Parathyroid adenoma (tissue), 2 donors: Measurements from ENCODE around the gene MLX.

Experiments
- H2AFZ ChIP-seq: fragments of 300-600 bp; sonication (generic); one replicate; pipeline ENCODE4 v1.7.0; 2017; ENCODE audit warnings: antibody characterized with exemption, mild to moderate bottlenecking
- H3K27ac ChIP-seq: fragments of 300-600 bp; sonication (generic); one replicate; pipeline ENCODE4 v1.7.0; 2017
- H3K27me3 ChIP-seq: fragments of 300-600 bp; sonication (generic); one replicate; pipeline ENCODE4 v1.7.0; 2017; ENCODE audit warnings: low read length; ENCODE audit not compliant: control insufficient read depth, insufficient read depth
- H3K36me3 ChIP-seq: fragments of 300-600 bp; sonication (generic); one replicate; pipeline ENCODE4 v1.7.0; 2017; ENCODE audit warnings: low read length; ENCODE audit not compliant: control insufficient read depth, insufficient read depth
- H3K4me1 ChIP-seq: fragments of 300-600 bp; sonication (generic); one replicate; pipeline ENCODE4 v1.7.0; 2017; ENCODE audit warnings: control low read depth
- H3K4me2 ChIP-seq: fragments of 300-600 bp; sonication (generic); one replicate; pipeline ENCODE4 v1.7.0; 2017; ENCODE audit warnings: low read length
- H3K4me3 ChIP-seq: fragments of 300-600 bp; sonication (generic); one replicate; pipeline ENCODE4 v1.7.0; 2017; ENCODE audit warnings: low read depth, low read length
- H3K79me2 ChIP-seq: fragments of 300-600 bp; sonication (generic); one replicate; pipeline ENCODE4 v1.7.0; 2017; ENCODE audit warnings: control low read depth
- H3K9ac ChIP-seq: fragments of 300-600 bp; sonication (generic); one replicate; pipeline ENCODE4 v1.7.0; 2017; ENCODE audit warnings: mild to moderate bottlenecking
- H3K9me3 ChIP-seq: fragments of 300-600 bp; sonication (generic); one replicate; pipeline ENCODE4 v1.7.0; 2017; ENCODE audit warnings: low read length; ENCODE audit not compliant: control insufficient read depth
- TF ChIP-seq, protein P1 (sequence below): fragments of 300-600 bp; sonication (generic); IDR thresholded peaks from one replicate; pipeline ENCODE4 v1.7.0; 2017; ENCODE audit warnings: antibody characterized with exemption, mild to moderate bottlenecking
- donor health status: primary hyperparathyroidism.

The MLX gene

DNA sequence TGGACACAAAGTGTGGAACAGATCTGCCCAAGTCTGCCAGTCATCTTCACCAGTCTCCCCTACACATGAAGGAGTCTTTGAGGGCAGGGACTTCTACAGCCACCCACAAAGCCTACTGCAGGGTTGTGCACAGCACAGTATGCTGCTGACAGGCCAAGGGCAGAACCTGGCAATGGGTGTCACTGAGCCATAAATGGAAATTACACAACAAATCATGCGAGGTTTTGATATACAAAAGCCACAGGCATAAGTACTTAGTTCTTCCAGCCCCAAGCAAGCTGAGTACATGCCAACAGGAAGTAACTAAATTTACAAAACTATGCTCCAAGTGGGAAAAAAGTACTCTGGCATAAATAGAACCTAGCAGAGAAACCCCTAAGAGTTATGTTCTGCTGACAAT, 18.5 kb downstream of the MLX start:
- no peak overlapping the region for H3K9ac ChIP-seq
- H3K4me2 ChIP-seq, result no peak overlapping the region
- no peaks in the 10 kb centered on the region for H3K27me3 ChIP-seq
- H2AFZ ChIP-seq, result no peak overlapping the region
- H3K36me3 ChIP-seq, result no peaks in the 10 kb centered on the region
- H3K79me2 ChIP-seq, result peaks cover 12% of the 10 kb centered on the region
- TF ChIP-seq, protein P1, sequence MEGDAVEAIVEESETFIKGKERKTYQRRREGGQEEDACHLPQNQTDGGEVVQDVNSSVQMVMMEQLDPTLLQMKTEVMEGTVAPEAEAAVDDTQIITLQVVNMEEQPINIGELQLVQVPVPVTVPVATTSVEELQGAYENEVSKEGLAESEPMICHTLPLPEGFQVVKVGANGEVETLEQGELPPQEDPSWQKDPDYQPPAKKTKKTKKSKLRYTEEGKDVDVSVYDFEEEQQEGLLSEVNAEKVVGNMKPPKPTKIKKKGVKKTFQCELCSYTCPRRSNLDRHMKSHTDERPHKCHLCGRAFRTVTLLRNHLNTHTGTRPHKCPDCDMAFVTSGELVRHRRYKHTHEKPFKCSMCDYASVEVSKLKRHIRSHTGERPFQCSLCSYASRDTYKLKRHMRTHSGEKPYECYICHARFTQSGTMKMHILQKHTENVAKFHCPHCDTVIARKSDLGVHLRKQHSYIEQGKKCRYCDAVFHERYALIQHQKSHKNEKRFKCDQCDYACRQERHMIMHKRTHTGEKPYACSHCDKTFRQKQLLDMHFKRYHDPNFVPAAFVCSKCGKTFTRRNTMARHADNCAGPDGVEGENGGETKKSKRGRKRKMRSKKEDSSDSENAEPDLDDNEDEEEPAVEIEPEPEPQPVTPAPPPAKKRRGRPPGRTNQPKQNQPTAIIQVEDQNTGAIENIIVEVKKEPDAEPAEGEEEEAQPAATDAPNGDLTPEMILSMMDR, result no peak
- H3K27ac ChIP-seq, result no peak overlapping the region
- no peaks in the 10 kb centered on the region for H3K9me3 ChIP-seq
- no peak overlapping the region for H3K4me3 ChIP-seq
- no peaks in the 10 kb centered on the region for H3K4me1 ChIP-seq

- Histone ChIP-seq H3K79me2 (peaks cover 16% of the 10 kb centered on the region), H3K9ac (no peak overlapping the region), H3K36me3 (no peaks in the 10 kb centered on the region), H3K27me3 (no peaks in the 10 kb centered on the region), H2AFZ (no peak overlapping the region), H3K4me1 (no peaks in the 10 kb centered on the region), H3K9me3 (no peaks in the 10 kb centered on the region), H3K4me2 (no peak overlapping the region), H3K27ac (no peak overlapping the region), H3K4me3 (no peak overlapping the region)
- TF ChIP-seq, protein P1, result no peak
These were observed 19.8 kb downstream of the MLX start for GRCh38 chr17:42586514-42587230.

- H3K27ac ChIP-seq, result no peak overlapping the region
- no peak overlapping the region for H2AFZ ChIP-seq
- TF ChIP-seq, protein P1, result no peak
- H3K4me2 ChIP-seq, result no peak overlapping the region
- H3K79me2 ChIP-seq, result peaks cover 45% of the 10 kb centered on the region
- no peaks in the 10 kb centered on the region for H3K4me1 ChIP-seq
- no peak overlapping the region for H3K4me3 ChIP-seq
- no peak overlapping the region for H3K9ac ChIP-seq
- H3K27me3 ChIP-seq, result no peaks in the 10 kb centered on the region
- H3K36me3 ChIP-seq, result no peaks in the 10 kb centered on the region
- no peaks in the 10 kb centered on the region for H3K9me3 ChIP-seq
These were observed 24.0 kb downstream of the MLX start for GRCh38 chr17:42590886-42591285.

DNA sequence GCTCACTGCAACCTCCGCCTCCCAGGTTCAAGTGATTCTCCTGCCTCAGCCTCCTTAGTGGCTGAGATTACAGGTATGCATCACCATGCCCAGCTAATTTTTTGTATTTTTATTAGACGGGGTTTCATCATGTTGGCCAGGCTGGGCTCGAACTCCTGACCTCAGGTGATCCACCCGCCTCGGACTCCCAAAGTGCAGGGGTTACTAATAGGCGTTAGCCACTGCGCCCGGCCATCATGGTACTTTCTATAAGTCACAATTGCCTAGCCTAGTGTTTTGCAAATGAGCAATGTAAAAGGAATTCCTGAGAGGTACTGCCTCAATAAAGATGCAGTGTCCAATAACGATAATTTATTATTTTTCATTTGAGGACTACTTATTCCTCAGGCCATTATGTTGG, 24.5 kb downstream of the MLX start:
- Histone ChIP-seq H3K27ac (no peak overlapping the region), H3K4me2 (no peak overlapping the region), H3K9ac (no peak overlapping the region), H3K9me3 (no peaks in the 10 kb centered on the region), H3K79me2 (peaks cover 46% of the 10 kb centered on the region), H3K4me1 (no peaks in the 10 kb centered on the region), H3K4me3 (no peak overlapping the region), H2AFZ (no peak overlapping the region), H3K36me3 (no peaks in the 10 kb centered on the region), H3K27me3 (no peaks in the 10 kb centered on the region)
- TF ChIP-seq, protein P1, result no peak

DNA sequence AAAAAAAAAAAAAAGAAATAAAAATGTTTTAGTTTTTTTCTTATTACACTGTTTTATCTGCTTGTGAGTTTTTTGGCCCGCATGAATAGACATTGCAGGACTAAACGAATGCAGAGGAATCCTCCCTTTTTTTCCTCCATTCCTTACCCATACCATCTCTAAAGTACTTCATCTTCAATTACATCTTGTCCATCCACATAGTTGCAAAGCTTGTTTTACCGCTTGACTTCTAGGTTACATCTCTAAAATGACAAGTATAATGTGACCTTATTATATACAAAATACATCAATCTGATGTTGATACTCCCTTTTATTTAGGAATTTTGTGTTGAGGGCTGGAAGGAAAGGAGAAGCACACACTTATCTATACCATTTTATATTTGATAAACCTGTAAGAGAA, 29.5 kb downstream of the MLX start:
- TF ChIP-seq, protein P1, result no peak
- no peak overlapping the region for H3K4me3 ChIP-seq

More for the DNA sequence above, 29.5 kb downstream of the MLX start:
- no peak overlapping the region for H3K27ac ChIP-seq
- no peaks in the 10 kb centered on the region for H3K9me3 ChIP-seq
- no peak overlapping the region for H3K9ac ChIP-seq
- no peaks in the 10 kb centered on the region for H3K4me1 ChIP-seq
- H3K79me2 ChIP-seq, result peaks cover 62% of the 10 kb centered on the region
- no peak overlapping the region for H3K4me2 ChIP-seq
- no peaks in the 10 kb centered on the region for H3K27me3 ChIP-seq
- H3K36me3 ChIP-seq, result no peaks in the 10 kb centered on the region
- H2AFZ ChIP-seq, result no peak overlapping the region
